SIG-M5 treated with dmso at 0.1 percent for 504 hours (cell line): ENCODE measurements around the gene FNDC3B.

ENCODE experiments used
- DNase-seq: peaks from one replicate; lab custom pipeline; 2025; ENCODE audit not compliant: unreplicated experiment; lab: John Stamatoyannopoulos, UW

The FNDC3B gene

DNA sequence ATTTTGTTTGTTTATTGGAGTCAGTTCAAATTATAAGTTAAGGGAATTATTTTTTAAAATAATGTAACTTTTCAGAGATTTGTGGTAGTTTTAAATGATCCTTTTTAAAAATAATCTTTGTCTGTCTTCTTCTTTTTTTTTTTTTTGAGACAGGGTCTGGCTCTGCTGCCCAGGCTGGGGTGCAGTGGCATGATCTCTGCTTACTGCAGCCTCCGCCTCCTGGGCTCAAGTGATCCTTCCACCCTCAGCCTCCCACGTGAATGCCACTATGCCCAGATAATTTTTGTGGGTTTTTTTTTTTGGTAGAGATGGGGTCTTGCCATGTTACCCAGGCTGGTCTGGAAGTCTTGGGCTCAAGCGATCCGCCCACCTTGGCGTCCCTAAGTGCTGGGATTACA is 12.6 kb downstream of the FNDC3B start:
- no peak for DNase-seq

DNA sequence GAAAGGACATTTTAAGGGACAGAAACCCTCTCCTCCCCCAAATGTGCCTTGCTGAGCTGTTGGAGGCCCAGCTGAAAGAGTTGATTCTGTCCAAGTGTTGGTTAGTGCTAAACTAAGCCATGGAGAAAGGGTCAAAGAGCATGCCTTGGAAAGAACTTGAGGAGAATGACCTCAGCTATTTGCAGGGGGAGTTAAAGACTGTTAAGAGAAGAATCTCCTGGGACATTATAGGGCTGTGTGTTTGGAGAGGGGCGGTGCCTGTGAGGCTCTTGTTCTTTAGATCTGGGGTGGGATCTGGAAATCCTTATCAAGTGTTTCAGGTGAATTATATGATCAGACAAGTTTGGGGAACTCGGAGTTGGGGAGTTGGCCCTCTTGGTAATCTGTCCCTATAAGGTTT is 13.0 kb downstream of the FNDC3B start:
- no peak for DNase-seq

DNA sequence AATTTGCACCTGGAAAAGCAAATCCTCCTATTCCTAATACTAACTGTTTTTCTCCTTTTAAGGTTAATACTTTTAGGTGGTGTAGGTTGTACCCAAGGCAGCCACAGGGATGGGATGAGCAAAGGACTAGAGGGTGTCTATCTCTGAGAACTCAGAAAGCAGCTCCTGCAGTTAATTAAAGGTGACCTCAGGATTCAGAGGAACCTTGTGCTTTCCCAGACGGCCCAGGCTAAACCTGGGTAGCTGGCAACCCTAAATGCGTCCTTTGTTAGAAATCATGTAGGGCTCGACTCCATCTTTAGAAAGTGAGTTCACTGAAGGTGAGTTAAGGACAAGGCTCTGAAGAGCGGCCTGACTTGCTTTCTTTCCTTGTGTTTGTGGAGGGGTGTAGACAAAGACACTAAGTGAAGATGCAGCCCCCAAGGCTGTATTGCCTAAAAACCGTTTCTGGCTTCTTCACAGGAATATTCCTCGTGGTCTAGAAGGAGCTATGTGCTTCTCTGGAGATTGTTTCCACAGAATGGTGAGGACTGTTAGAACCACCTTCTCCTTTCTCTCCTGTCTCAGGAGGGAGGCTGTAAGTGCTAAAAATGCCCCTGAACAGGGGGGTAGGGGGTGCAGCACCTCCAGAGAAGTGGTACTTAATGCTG is 14.9 kb downstream of the FNDC3B start:
- no peak for DNase-seq

DNA sequence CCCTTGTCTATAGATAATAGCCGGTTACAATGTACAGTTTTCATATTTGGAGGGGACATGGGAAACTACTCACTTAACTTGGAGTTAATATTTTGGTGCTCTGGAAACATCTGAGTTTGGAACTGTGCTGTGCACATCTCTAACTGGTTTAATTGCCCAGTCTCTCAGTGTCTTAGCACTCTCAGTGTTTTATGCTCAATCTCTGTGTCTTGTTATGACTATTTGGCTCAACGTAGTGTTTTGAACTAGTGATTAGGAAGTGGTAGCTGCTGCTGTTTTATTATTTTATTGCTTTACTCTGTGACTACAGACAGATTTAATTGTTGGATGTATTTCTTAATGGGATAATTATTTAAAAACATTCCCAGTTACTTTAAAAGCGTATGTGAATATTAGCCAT is 17.0 kb downstream of the FNDC3B start:
- no peak for DNase-seq

DNA sequence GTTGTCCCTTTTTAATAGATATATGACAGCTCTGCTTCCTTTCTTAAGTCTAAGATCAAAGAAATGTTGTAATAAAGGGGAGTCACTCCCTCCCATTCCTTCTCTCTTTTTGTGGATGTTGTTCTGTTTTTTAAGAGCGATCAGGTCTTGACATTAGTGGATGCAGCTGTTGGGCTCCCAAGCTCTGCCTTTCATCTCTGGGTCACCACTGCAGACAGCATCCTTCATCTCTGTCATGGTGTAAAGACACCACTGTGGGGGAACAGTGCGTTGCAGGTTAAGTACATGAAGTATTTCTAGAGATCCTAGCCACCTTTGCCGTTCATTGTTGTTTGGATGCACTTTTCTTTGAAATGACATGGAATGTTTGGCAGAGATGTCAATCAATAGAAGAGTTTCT is 17.7 kb downstream of the FNDC3B start:
- no peak for DNase-seq

DNA sequence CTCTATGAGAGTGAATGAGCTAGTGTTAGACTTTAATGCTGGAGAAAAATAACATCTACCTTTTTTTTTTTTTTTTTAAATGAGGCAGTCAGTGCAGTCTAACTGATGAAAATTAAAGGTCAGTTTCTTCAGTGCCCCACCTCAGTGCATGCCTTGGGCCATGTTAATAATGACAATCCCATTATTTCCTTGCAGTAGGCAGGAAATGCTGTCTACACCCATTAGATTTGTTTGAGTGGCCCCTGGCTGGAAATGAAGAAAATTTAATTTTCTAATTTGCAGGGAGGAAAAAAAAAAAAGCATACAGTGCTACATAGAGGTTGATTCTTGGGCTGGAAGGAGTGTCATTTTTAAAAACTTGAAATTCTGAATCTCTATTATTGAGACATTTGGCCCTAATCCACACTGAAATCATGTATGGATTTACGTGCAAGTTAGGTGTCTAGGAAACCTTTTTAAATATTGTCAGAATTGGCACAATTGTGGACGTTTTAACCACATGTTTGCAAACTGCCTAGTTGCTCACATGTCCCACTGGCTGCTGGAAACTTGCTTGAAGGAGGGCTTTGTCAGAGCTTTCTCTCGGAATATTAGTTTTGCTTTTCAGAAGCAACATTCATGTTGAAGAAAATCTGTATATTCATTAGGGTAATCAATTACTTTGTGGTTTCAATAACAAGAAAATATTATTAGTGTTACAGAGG is 18.4 kb downstream of the FNDC3B start:
- DNase-seq = no peak

DNA sequence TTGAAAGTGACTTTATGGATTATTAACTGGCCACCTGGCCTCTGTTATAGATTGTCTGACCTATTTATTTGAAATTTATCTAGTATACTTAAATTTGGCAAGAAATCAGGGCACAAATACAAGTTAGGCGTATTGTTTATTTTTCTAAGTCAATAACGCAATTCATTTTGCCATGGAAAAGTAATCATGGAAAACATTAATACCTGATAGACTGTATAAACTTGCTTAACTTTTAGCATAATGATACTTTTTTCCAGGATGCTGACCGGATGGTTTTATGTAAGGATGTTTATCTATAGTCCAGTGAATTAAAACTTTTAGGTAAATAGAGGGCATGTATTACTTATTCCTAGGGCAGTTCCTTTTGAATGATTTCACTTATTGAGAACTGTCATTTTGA is 20.2 kb downstream of the FNDC3B start:
- no peak for DNase-seq

DNA sequence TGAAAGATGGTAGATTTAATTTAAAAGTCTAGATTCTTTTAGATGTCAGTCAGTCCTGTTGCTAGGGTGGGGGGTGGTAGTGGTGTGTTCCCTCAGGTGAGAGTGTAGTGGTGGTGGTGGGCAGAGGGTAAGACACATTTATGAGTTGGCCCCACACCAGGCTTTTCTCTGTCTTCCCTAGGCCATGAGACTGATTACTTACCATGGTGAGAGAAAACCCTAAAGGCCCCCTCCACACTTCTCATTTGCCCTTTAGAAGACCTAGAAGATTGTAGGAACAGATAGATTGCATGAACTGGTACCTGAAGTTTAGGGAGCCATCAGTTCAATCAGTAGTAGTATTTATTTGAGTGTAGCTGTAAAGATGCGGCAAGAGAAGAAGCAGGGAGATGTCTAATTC is 20.9 kb downstream of the FNDC3B start:
- no peak for DNase-seq

DNA sequence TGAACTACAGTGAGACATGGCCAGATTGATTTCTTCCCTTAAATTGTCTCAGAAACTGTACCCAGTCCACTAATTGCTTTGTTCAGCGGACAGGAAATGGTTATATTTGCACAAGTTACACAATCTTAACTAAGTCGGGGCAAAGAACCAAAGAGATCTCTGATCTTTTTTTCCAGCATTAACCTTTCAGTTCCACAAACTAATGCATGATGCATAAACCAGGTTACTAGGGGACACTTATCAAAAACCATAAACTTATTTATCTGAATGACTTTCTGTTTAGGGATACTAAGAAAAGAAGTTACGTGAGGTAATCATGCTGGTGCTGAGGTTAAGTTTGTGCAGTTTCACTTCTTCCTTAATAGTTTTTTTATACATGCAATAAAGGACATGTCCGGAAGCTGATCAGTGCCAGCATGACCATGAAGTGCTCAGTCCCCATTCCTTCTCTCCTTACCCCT is 22.4 kb downstream of the FNDC3B start:
- peak; percentile 98 for DNase-seq

DNA sequence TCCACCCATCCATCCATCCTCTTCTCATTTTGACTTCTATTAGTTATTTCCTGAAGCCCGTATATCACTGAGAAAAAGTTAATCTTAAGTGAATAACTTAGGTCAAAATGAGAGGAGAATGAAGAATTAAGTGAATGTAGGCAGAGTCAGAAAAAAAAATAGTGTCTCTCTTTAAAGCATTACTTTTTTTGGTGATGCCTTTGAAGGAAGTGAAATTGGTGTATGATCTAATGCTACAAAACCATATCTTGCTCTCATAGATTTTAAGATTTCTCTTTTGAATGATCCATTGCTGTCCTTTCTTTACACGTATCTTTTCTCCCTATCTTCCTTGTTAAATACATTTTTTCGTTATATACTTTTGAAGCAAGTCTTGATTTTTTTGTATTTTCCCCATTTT is 23.4 kb downstream of the FNDC3B start:
- no peak for DNase-seq

DNA sequence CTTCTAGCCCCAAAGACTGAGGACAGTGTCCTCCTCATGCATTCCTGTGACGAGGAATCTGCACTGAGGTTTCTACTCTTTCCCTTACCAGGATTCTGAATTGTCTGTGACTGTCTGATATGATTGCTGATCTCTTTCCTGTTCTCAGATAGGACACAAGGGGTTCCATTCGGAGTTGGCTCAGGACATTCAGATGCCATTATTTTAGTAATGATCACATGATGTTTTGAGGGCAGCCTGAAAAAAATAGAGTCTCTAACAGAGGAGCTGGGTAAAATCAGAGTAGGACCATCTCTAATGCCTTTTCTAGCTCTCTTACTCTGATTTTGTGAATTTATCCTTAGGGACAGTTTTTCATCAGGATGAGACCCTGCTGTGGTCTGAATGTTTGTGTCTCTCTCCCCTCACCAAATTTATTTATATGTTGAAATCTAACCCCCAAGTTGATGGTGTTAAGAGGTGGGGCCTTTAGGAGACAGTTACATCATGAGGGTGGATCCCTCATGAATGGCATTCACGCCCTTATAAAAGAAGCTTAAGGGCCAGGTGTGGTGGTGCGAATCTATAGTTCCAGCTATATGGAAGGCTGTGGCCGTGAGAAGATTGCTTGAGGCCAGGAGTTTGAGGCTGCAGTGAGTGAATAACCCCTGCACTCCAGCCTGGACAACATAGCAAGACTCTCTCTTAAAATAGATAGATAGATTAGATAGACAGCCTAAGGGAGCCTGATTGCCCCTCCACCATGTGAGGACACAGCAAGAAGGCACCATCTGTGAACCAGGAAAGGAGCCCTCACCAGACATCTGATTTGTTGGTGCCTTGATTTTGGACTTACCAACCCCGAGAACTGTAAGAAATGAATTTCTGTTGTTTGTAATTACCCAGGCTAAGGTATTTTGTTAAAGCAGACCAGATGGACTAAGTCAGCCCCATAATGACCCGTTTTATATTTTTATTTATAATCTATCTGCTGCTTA is 24.4 kb downstream of the FNDC3B start:
- no peak for DNase-seq

DNA sequence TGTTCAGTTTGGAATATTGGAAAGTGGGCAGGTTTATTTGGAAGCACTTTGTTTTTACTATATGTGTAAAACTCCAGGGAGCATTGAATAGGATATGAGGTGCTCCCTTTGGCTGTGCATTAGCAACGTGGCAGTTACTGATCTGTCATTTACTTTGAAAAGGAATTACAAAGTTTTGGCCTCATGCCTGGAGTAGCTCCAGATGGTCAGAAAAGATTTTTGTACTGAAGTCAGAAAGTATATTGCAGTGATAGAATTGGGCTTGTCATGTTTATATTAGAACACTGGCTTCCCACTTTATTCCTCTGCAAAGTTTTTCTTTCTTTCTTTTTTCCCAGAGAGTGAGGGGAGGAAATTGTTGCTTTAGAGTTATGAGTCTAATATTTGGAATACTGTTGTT is 26.1 kb downstream of the FNDC3B start:
- DNase-seq = no peak

DNA sequence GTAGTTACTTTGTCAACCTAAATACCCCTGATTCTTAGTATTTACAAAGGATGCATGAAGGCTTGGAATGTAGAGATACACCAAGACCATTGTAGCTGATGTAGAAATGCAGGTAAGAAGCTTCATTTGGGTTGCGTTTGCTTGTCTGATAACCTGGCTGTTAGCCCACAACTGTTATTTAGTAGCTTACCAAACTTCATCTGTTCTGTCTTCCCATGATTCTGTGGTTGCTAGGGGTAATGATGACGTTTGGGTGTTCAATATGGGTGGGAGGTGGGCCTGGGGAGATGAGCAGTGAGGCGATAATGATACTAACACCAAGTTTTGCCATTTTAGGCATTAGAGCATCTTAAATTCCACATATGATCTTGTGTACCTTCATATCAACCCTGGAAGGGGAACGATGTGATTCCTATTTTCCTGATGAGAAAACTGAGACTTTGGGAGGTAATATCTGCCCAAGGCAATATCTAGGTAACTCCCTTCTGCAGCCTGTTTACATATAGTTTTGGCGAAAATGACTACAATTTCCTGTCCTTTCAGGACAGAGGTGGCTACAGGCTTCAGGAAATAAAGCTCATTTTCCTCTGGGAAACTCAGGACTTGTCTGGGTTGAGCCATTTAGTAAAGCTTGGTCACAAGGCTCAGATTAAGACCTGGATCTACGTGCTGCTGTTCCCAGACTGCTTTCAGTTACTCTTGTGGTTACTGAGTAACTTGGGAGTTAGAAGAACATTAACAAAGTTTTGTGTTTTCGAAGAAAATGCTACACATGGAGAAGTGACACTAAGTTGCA is 26.8 kb downstream of the FNDC3B start:
- DNase-seq = no peak

DNA sequence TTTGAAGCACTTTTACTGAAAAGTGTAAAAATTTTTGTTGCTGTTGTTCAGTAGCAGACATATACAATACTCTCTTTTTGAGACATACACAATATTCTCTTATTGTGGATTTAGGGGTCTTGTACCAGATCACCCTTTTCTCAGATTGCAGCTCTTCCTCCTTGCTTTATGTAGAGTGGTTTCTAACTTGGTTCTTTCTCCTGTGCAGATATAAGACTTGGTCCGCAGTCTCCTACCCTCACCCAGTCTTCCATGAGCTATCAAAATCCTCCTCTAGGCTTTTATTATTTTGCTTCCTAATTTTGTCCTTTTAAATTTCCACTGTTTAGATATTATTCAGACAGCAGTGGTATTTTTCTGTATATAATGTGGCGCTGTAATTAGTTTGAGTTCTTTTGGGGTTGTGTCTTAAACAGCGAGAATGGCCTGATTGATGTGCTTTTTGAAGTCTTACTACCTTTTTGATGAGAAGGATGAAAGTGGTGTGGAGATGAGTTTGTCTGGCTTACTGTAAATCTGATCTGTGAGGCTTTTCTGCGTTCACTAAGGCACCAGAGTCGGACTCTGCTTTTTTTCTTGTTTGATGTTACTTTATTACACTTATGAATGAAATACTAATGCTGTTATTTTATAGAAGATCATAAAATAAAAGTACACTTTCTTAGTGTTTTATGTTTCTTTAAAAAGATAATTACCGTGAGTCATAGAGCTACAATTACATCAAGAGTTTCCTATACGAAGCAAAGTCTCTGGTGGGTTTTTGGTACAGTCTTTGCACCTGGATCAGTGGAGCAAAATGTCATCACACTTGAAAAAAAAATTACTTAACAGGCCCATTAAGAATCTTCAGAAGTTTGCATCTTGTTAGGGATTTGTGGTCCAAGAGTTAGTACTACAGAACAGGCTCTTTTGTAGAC is 27.8 kb downstream of the FNDC3B start:
- no peak for DNase-seq

DNA sequence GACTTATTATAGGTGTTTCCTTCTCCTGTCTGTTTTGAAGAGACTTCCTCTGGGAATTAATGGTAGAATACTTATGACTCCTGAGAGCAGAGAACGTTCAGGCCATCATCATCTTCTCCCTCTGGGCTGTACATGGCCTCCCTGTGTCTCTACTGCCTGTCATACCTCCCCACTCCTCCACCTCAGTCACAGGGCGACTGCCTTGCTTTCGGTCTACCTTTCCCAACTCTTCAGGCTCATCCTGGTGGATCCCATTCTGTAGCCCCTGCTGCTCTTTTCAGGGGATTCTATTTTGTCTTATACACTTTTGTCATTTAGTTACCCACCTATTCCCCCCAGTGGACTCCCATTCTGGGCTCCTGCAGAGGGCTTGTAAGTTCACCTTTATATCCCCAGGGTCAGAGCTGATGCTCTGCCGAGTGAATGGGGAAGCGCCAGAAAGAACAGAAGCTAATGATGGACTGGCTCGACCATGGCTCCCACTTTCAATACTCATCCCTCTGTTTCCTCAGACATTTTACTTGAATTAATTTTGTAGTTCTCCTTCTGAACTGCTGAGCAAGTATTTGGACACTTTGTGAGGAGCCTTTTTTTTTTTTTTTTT is 28.6 kb downstream of the FNDC3B start:
- DNase-seq = no peak

DNA sequence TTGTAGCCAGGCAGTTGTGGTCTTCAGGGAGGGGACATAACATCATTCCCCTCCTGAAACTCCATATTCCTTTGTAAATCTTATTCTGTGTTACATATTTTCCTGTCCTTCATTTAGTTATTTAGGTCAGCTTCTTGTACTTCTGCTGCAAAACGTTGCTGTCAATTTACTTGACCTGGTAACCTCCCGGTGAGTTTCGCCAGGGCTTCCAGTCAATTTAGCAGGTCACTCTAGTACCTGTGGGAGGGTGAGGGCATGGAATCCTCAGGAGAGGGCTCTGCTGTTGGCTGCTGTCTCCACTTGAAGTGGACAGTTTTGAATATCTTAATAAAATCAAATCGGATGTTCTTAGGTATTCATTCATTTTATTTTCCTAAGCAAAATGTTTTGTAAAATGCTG is 29.6 kb downstream of the FNDC3B start:
- DNase-seq = no peak

DNA sequence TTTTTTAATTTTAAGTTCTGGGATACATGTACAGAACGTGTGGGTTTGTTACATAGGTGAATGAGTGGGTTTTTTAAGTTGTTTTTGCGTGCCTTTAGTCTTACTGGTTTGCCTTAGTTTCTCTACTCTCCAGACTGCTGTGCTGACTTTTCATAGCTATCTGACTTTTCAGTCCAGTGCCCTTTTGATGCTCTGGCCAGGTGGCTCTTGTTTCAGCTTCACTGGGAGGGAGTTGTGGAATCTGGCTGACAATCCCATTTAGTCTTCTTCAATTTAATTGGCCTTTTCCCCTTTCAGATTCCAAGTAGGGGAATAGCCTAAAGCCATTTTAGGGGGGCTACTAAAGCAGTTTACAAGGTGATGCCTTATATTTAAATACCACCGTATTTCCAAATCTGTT is 30.1 kb downstream of the FNDC3B start:
- no peak for DNase-seq

DNA sequence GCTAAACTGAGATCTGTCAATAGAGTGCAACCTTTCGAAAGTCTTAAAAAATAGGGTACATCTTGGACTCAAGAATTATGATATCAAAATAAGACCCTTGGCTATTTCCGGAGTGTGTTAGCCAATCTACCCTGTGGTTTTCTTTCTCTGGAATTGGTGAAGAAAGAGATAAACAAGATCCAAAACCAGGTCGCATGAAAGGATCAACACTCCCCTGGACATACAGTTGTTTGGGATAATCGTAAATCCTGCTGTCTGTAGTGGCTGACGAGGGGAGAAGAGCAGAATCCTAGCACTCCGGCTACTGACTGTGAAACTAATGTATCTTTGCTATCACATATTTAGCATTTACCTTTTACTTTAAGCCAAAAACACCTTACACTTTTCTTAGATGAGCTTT is 30.9 kb downstream of the FNDC3B start:
- DNase-seq = no peak

DNA sequence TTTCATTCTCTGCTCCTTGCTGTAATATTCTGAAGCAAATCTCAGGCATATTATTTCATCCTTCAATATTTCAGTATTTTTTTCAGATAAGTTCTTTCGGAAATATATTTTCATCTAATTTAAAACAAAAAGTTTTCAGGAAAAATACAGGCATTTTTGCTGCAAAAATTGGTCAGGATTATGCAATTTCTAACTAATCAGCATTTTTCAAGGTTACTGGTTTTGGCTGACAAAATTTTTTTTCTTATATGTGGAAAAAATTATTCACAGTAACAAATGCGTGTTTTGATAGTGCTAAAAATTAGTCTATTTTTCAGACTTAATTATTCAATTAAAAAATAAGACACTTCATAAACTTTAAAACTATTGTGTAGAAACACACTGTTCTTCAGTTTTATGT is 31.4 kb downstream of the FNDC3B start:
- no peak for DNase-seq
